GM18517 (cell line): ENCODE data around the gene CFAP69.
"Not testable (repeated sequence)": the region's sequence is repeated elsewhere in the genome, so short reads cannot be mapped to it uniquely, and the experiment has no call there.

Experiments
- ATAC-seq: cut with Tn5 transposase; IDR thresholded peaks from one replicate; pipeline ENCODE4 v1.9.1; 2021; ENCODE audit warnings: mild to moderate bottlenecking, moderate library complexity; ENCODE audit not compliant: unreplicated experiment

Gene CFAP69

GRCh38 chr7:90334926-90335325 is 90.0 kb downstream of the CFAP69 start:
- not testable (repeated sequence) for ATAC-seq

GRCh38 chr7:90337106-90337505 is 92.1 kb downstream of the CFAP69 start:
- ATAC-seq, result no peak

- no peak for ATAC-seq
Observed at GRCh38 chr7:90345016-90345415, 100.0 kb downstream of the CFAP69 start.

- ATAC-seq, result peak; percentile 12
Observed at GRCh38 chr7:90345595-90346335, 100.8 kb downstream of the CFAP69 start.

GRCh38 chr7:90346336-90347125 is 101.6 kb downstream of the CFAP69 start, which contains the start of gene GTPBP10:
TSS of gene GTPBP10 (plus strand) at chr7:90346716. CDS start at chr7:90346742, 26 bp downstream.
- peak; percentile 95 for ATAC-seq

GRCh38 chr7:90347759-90348158 is 102.8 kb downstream of the CFAP69 start:
- no peak for ATAC-seq

- ATAC-seq, result no peak
Observed at GRCh38 chr7:90349305-90349704, 104.3 kb downstream of the CFAP69 start.

- not testable (repeated sequence) for ATAC-seq
Observed at GRCh38 chr7:90350032-90350431, 105.1 kb downstream of the CFAP69 start.

GRCh38 chr7:90351987-90352386 is 107.0 kb downstream of the CFAP69 start:
- ATAC-seq, result no peak
